Measurements from ENCODE around the gene DLEC1.

The DLEC1 gene

GRCh38 chr3:38039101-38039898 lies at the start of gene DLEC1:
Gene DLEC1 (plus strand): TSS chr3:38039208. CDS start chr3:38039226, 18 bp downstream.
- DNase-seq, result peak in 1 of 2 donors; percentile 52

GRCh38 chr3:37989821-37990480 lies 49.1 kb upstream of the DLEC1 start:
- no peak for DNase-seq

- DNase-seq, result no peak
Observed at GRCh38 chr3:37990527-37990926, 48.5 kb upstream of the DLEC1 start, which contains the start of gene VILL. Gene VILL (plus strand): TSS chr3:37990786. CDS start chr3:37993673, 2,887 bp downstream.

- DNase-seq, result no peak
Observed at GRCh38 chr3:37991109-37991508, 47.9 kb upstream of the DLEC1 start.

GRCh38 chr3:37991823-37992222 lies 47.2 kb upstream of the DLEC1 start:
- DNase-seq, result no peak

GRCh38 chr3:37992271-37993066 lies 46.5 kb upstream of the DLEC1 start:
- no peak for DNase-seq

GRCh38 chr3:37993067-37993455 lies 45.9 kb upstream of the DLEC1 start:
- DNase-seq, result no peak

GRCh38 chr3:37993460-37993819 lies 45.6 kb upstream of the DLEC1 start:
- DNase-seq, result no peak

GRCh38 chr3:37993820-37994638 lies 45.0 kb upstream of the DLEC1 start:
- peak; percentile 43 to 54 for DNase-seq

- DNase-seq, result no peak
Observed at GRCh38 chr3:37994639-37994972, 44.4 kb upstream of the DLEC1 start.

- no peak for DNase-seq
Observed at GRCh38 chr3:37995652-37996641, 43.1 kb upstream of the DLEC1 start.

- peak; percentile 34 to 81 for DNase-seq
Observed at GRCh38 chr3:37996785-37997301, 42.2 kb upstream of the DLEC1 start.

- DNase-seq, result no peak
Observed at GRCh38 chr3:37997342-37997741, 41.7 kb upstream of the DLEC1 start.

- no peak for DNase-seq
Observed at GRCh38 chr3:37997791-37998370, 41.1 kb upstream of the DLEC1 start.

- DNase-seq, result no peak
Observed at GRCh38 chr3:37999836-38000235, 39.2 kb upstream of the DLEC1 start.

- no peak for DNase-seq
Observed at GRCh38 chr3:38000242-38000916, 38.6 kb upstream of the DLEC1 start.

- no peak for DNase-seq
Observed at GRCh38 chr3:38000965-38001455, 38.0 kb upstream of the DLEC1 start.

- DNase-seq, result no peak
Observed at GRCh38 chr3:38001456-38002081, 37.4 kb upstream of the DLEC1 start.

- no peak for DNase-seq
Observed at GRCh38 chr3:38002291-38002876, 36.6 kb upstream of the DLEC1 start.
